ENCODE results near the gene CDK4.

CDK4 gene

DNA sequence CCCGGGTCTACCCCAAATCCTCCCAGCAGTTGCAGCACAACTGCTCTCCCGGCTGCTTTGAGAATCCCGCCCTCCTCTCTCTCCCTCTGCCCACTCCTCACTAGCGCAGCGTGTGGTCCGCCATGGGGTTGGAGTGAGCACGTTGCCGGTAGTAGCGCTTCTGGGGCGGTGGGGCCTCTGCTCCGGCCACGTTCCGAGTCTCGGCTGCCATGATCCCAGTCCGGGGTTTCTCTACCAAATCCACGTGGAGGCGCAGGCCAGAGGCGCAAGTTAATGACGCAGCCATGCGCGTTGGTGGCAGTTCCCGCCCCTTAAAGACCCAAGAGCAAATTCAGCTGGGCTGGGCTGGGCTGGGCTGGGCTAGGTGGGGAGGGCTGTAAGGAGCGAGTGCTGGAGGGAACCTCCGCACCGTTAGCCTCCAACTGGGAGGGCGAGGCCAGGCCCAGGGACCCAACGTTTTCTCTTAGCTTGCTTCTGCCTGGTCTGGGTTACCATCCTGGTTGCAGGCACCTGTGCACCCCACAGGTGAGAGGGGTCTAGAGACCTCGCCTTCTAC lies 19.8 kb upstream of the CDK4 start, which contains the start of gene METTL1:
Gene METTL1, minus strand, starts transcription at position 233 of the 556 bp plus-strand sequence. Its CDS starts 22 bp downstream, at position 211.
- DNase-seq = peak; percentile 90 to 91

DNA sequence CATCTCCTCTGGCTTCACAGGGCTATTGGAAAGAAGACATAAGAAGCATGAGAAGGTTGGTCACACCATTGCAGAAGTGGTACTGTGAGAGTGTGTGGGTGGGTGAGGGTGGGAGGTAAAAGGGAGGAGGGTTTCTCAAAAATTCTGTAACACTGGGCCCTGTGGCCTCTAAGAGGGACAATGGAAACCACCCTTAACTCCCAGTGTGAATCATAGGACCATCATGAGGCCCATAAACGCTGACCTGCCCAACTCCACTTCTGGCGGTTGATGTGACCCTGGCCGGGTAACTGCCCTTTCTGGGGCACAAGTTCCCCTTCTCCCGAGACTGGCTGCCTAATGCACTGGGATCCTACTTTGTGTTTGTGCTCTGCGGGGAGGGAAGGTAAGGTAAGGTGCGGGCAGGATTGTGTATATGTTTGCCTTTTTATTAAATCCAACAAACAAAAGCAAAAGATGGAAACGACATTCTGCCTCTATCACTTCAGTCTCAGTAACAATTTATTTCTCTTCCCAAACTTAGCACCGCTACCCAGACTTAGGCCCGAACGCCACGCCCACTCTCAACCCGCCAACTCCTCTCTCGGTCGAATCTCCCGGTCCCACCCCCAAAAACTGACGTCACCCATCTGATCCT lies 19.2 kb upstream of the CDK4 start:
- peak; percentile 83 to 84 for DNase-seq

DNA sequence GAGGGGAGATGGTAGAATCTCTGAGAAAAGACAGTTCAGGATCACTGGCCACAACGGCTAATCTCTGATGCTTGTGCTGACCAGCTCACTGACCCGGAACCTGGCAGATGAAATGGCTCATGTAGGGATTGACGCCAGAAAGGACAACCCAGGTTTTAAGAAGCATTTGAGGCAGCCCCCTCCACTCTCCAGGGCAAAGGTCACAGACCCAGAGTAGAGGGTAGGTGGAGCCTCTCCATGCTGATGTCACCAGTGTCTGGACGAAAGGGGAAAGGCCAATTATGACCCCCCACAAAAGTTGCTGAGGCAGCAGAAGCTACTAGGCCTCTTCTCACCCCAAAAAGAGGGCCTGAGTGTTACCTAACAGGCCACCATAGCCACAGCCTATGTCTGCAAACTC lies 18.6 kb upstream of the CDK4 start:
- DNase-seq = no peak

DNA sequence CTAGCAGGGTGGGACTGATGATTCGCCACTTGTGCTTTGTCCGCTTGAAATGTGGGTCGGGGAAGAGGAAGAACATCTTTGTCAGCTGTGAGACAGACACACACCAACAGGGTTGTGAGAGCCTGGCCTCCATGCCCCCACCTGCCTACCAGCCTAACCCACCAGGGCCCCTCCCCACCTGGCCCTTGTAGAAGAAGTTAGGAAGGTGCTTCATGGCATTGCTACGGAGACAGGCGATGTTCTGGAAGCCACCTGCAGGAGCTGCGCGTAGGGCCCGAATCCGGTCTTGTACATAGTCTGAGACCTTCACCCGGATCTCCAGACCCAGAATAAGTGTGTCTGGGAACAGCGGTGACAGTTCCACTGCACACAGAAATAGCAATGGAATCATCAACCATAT lies 17.5 kb upstream of the CDK4 start:
- no peak for DNase-seq

DNA sequence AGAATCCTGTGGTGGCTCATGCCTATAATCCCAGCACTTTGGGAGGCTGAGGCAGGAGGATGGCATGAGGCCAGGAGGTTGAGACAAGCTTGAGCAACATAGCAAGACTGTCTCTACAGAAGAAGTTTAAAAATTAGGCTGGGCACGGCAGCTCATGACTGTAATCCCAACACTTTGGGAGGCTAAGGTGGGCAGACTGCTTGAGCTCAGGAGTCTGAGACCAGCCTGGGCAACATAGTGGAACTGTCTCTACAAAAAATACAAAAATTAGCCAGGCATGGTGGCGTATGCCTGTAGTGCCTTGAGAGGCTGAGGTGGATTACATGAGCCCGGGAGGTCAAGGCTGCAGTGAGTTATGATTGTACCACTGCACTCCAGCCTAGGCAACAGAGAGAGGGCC lies 15.8 kb upstream of the CDK4 start:
- no peak for DNase-seq

DNA sequence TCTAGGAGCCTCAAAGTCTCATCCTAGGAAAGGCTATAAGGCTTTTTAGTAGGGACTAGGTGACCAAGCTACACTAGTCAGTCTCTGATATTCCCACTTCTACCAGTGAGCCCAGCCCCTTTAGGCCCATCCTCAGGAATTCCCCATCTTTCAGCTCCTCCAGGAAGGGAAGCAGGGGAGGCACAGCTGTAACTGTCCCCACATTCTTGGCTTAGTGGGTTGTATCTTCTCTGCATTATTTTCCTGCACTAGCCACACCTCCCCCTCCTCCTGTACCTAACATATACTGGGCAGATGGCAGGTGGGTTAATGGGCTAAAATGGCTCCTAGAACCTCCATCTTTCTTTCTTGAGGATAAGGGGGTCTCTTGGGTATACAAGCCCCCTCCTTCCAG lies 15.2 kb upstream of the CDK4 start:
- DNase-seq = no peak

DNA sequence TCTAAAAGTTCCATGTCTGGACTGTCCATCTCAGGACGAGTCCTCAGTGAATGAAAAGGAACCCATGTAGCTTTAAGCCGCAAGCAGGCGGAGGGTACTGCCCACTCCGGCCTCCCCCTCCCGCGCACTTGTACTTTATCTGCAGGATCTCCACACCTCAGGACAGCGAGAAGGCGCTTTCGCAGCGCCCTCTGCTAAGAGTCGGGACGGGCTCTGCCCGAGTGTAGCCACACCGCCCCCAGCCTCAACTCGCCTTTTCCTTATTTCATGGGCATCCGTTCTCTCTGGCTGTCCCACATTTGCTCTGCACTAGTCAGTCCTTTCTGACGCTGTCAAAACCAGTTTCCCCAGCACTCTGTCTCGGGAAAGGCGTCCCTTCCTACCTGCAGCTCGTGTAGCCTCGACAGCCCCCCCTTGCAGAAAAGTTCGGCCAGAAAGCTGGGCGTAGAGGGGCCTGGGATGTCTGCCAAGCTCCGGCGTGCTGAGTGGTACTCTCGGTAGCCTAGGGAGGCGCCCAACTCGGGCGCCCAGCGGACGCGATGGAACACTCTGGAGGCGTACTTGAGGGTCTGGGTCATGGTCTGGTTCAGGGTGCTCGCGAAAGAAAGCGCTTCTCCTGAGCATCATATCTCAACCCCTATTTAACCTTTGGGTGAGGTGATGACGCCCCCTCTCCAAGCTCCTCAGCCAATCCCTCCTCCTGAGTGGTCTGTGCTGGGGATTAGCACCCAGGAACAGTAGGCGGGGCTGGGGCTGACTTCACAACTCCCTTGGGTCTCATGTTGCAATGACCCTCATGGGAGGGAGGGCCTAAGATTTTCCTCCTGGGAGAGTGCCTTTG lies 14.6 kb upstream of the CDK4 start, which contains the start of gene CYP27B1:
Gene CYP27B1, minus strand, starts transcription at position 615 of the 841 bp plus-strand sequence. Its CDS starts 37 bp downstream, at position 578.
- DNase-seq = no peak

DNA sequence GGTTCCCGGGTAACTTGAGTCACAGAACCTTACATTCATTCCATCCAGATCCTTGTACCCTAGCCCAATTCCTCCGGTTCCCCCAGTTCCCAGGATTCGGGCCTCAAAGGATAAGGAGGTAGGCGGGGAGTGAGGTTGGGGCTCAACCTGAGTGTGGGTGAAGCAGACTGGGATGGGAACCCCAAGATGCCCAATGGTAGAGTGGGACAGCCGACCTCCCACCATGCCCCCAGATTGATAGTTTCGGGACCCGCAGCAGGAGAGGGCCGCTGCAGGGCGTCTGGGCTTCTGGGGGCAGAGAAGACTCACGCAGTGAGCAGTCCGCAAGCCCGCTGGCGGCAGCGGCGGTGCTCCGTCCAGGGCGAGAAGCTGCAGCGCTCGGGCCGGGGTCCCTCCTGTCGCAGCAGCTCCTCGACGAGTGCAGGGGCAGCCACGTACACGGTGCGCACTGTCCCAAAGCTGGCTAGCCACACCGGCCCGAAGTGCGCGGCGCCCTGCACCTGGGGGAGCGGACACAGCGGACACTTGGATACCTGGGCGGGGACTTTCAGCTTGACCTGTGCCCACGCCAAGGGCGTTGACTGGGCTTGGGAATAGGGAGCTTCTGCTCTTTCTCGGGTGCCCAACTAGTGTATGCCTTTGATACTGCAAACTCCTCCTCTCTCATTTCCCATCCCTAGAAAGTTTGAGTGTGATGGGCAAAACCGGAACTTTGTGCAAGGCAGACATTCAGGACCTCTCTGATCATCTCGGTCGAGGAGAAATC lies 13.8 kb upstream of the CDK4 start:
- no peak for DNase-seq

DNA sequence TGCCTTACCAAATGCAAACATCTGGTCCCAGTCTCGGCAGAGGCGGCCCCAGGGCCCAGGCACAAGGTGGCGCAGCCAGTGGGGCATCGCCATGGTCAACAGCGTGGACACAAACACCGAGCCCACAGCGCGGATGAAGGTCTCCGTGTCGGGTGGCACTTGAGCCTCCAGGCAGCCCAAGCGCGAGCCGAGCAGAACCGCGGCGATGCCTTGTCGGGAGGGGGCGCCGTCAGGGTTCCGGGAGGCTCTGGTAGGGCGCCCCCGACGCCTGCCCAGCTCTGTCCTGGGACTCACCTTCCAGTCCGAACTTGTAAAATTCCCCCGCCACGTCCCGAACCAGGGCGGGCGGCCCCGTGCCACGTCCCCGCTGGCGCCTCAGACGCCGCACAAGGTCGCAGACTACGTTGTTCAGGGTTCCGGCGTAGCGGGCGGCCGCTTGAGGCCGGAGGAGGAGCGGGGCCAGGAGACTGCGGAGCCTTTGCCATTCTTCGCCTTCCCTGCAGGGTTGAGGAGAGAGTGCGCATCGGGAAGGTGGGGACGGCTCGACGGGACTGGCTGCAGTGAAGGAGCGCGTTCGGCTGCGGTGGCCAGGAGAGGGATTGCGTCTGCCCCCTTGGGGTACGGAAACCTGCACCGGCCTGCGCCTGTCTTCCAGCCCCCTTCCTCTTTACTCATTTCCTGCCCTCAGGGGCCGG lies 13.0 kb upstream of the CDK4 start:
- DNase-seq = peak; percentile 42 to 50

DNA sequence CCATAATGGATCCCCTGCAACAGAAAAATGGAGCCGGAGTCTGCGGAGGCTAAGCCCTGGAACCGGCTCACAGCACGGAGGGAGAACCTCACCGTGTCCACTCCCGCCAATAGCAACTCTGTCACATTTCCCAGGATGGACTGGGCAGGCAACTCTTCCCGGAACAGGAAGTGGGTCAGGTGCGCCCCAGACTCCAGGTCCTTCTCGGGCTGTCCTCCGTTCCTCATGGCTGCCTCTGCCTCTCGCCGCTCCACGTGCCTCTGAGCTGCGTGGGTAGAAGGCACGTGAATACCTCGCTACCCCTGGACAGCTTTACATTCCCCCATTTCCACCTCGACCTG lies 12.5 kb upstream of the CDK4 start:
- DNase-seq = no peak

DNA sequence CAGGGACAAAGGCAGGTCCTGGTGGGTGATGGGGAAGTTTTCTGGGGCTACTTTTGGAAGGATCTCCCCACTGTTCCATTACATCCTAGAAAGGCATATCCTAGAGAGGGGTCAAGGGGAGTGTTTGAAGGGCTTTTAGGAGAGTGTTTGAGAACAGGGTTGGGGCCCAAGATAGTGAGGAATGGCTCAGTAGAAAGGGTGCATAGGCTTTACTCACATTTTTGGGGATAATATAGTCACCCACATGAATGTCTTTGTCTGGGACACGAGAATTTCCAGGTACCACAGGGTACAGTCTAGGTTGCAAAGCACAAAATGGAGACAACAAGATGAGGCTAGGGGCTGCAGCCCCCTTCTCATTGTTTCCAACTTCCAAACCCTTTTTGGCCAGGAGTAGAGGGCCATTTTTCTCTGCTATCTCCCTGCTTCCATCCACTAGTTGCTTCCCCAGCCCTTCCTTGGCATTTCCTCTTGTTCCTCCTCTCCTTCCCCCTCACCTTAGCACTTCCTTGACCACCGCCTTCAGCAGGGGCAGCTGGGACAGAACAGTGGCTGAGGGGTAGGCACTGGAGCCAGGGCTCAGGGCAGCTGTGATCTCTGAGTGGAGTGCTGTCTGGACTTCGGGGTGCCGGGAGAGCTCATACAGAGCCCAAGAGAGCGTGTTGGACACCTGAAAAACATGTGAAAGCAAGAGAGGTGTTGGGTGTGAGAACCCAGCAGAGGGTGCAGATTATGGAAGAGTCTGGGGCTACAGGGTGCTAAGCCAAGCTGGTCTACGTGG lies 12.0 kb upstream of the CDK4 start:
- no peak for DNase-seq

DNA sequence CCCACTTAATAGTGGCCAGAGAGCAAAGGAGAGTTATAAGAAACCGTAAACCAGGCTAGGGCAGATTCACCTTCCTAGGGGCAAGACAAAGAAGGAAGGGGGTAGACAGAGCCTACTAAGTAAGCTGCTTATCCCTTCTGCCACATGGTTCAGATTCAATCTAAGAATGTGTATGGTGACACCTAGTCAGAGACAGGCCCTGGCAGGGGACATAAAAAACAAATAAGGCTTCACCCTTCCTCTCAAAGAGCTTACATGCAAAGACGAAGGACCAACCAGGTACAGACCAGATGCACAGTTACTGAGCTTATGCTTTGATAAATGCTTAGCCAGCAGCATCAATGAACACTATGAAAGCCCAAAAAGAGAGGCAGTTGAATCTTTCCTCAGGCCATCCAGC lies 10.4 kb upstream of the CDK4 start:
- no peak for DNase-seq

DNA sequence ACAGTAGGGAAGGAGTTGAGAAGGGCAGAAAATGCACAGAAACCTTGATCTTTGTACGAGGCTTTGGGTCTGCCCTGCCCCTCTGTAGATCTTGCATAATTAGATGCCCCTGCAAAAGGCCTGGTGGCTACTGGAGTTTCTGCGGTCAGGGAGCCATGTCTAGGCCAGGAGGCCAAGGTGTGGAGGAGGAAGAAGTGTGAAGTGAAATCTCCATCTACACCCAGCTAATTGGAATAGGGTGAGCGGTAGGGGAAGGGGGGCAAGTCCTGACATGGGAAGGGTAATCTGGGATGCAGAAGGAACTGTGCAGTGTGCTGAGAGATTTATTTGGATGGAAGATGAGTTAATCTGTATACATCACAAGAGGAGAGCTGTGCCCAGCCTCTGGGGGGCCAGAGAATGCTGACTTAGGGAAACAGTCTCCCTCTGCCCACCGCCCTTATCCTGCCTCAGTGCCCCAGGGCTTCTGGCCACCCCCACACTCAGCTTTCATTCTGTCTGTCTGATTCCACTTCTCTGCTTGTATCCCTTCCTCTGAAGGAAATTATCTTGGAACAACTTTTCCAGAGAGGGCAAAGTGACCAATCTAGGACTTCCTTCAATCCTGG lies 9.4 kb upstream of the CDK4 start:
- no peak for DNase-seq

DNA sequence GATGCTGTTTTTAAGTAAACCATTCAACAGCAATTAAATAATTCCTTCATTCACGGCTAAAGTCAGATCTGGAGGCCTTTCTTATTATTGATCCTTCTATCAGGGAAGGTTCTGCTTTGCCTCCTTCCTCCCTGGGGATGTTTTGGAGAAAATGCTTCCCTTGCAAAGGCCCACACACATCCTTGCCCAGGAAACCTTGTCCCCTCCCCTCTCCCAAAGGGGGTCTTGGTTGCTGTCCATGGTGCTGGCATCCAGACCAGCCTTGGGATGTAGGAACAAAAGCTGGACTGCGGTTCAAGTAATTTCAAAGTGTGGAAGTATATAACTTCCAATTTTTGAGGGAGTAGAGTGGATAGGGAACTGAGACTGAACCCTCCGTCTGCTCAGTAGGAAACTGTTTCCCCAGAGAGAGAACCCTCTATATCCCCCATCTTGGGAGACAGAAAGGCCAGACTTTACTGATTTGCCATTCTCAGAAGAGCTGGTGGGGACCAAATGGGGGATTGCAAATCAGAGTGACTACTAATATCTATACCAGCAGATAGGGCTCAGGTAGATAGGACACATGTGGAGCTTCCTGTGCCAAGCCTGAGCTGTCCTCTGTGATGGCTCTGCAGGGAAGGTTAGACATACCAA lies 8.4 kb upstream of the CDK4 start:
- no peak for DNase-seq

DNA sequence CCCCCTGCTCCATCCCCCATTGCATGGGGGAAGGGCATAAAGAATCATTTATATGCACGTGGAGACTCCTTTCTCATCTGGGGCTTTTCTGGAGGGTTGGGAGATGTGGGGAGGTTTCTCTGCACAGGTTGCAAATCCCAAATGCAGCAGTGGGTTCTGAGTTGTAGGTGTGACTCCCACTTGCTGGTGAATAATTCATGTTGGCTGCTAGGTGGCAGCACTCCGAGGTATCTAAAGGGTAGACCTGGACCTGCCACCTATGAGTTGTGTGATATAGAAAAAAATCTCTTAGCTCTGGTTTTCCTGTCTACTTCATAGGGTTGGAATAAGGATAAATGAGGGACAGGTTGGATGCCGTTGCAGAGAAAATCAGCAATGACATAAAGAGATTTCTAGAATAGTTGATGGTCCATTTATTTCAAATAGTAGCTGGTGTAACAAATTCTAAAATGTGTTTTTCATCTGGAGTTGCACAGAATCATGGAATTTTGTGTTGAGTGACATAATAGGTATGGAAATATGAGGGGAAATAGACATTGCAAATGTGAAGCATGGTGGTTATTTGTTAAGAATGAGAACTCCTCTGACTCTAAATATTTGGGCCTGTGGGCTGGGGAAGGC lies 7.4 kb upstream of the CDK4 start:
- DNase-seq = peak; percentile 48 to 64

DNA sequence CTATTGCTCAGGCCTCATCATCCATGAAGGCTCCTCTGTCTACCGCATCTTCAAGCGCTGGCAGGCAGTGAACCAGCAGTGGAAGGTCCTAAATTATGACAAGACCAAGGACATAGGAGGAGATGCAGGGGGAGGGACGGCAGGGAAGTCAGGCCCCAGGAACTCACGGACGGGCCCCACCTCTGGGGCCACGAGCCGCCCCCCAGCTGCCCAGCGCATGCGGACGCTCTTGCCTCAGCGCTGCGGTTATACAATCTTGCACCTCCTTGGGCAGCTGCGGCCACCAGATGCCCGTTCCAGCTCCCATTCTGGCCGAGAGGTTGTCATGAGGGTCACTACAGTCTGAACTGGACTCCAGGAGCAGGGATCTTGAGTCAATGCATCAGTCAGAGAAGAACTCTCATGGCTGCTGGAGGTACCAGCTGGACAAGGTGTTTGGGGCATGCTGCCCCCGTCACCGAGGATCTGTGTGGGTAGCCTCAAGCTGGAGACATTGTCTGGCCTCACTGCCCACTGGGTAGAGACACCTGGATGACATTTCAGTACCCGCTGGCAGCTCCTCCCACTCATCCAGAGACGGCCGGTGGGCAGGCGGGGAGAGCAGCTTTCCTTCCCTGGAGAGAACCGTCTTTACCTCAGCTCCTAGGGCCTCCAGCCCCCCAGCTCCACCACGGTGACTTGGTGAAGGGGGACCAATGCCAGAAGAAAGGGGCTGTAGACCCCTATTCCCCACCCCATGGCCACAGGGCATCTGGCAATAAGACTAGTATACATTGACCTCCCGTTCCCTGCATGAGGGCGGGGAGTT lies 6.6 kb upstream of the CDK4 start:
- no peak for DNase-seq

DNA sequence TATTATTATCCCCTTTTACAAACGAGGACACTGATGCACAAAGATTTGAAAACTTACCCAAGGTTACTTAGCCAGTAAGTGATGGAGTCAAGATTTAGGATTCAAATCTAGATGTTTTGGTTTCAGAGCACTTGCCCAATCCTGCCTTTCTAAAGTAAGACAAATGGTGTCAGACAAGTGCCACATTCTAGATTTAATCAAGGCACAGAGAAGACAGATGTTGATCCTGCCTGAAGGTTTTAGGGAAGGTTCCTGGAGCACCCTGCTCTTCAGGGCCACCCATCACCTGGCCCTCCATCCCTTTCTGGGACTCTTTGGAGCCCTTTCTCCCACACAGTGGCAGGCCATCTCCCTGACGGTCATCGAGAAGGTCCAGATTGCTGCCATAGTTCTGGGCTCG lies 5.7 kb upstream of the CDK4 start:
- no peak for DNase-seq

DNA sequence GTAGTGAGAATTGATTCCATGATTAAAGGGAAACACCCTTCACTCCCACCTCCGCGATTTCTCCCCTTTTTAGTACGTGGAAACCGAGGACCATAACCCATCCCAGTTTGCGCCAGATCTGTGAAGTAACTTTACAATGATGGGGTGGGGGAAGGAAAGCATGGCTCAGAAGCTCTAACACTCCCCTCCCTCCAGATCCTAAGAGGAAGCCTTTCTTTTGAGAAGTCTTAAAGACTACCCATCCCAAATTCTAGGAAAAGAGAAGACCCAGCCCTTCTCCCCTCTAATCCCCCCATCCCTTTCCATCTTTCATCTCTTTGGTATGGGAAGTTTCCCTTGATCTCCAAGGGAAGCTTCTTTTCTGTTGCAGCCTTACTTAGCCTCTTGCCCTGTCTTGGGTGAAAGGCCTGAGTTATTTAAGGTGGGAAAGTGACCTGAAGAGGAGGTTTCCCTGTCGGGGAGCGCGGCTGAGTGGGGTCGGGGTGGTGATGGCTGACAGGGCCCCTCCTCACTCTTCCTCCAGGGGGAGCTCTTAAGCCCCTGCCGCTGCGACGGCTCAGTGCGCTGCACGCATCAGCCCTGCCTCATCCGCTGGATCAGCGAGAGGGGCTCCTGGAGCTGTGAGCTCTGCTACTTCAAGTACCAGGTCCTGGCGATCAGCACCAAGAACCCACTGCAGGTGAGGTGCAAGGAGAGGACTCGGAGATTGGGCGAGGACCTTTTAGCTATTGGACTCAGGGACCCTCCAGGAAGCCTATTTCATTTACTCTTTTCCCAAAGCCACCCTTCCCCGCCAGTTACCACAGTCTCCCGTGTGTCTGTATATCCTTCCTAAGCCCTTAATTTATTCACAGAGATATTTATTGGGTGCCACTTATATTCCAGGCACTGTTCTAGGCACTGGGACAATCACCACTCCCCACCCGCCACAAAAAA lies 4.6 kb upstream of the CDK4 start:
- peak; percentile 73 to 78 for DNase-seq

Data from CD4-positive, alpha-beta T cell treated with Interleukin-1 beta for 1 hour (primary cell).